GM23248 (cell line): ENCODE results near the gene RPL27A. TPM values are rescaled to one million over a fixed set of nuclear protein-coding genes. Genes with fewer than 3 reads are reported as not detected.

ENCODE experiments used
- DNase-seq: peaks from one replicate; pipeline ENCODE4 v3.0.0-alpha.2; 2015
- H2AFZ ChIP-seq: fragments of 200-600 bp; sonication (generic); 2 replicates; pipeline ENCODE4 v1.6.1; 2016; ENCODE audit warnings: antibody characterized with exemption
- H3F3A ChIP-seq: fragments of 200-600 bp; sonication (generic); 2 replicates; pipeline ENCODE4 v1.6.1; 2016; ENCODE audit warnings: mild to moderate bottlenecking, antibody characterized with exemption, mixed run types; ENCODE audit not compliant: insufficient read depth
- H3K27ac ChIP-seq: fragments of 200-600 bp; sonication (generic); 2 replicates; pipeline ENCODE4 v1.5.1; 2016; ENCODE audit warnings: mild to moderate bottlenecking
- H3K27me3 ChIP-seq: fragments of 200-600 bp; sonication (generic); replicated peaks from 2 replicates; pipeline ENCODE4 v1.6.1; 2016; ENCODE audit warnings: mild to moderate bottlenecking; ENCODE audit not compliant: insufficient read depth
- H3K36me3 ChIP-seq: fragments of 200-600 bp; sonication (generic); 2 replicates; pipeline ENCODE4 v1.6.1; 2016; ENCODE audit warnings: low read depth, mild to moderate bottlenecking
- H3K4me1 ChIP-seq: fragments of 200-600 bp; sonication (generic); 2 replicates; pipeline ENCODE4 v1.6.1; 2016; ENCODE audit warnings: mild to moderate bottlenecking; ENCODE audit not compliant: insufficient read depth
- H3K4me2 ChIP-seq: fragments of 200-600 bp; sonication (generic); one replicate; pipeline ENCODE4 v1.6.1; 2016; ENCODE audit warnings: mild to moderate bottlenecking; ENCODE audit not compliant: unreplicated experiment
- H3K4me3 ChIP-seq: fragments of 200-600 bp; sonication (generic); 2 replicates; pipeline ENCODE4 v1.5.1; 2016; ENCODE audit warnings: mild to moderate bottlenecking
- H3K79me2 ChIP-seq: fragments of 200-600 bp; sonication (generic); 2 replicates; pipeline ENCODE4 v1.6.1; 2016; ENCODE audit warnings: mild to moderate bottlenecking; ENCODE audit not compliant: insufficient read depth
- H3K9ac ChIP-seq: fragments of 200-600 bp; sonication (generic); 2 replicates; pipeline ENCODE4 v1.6.1; 2016; ENCODE audit warnings: mild to moderate bottlenecking
- H3K9me2 ChIP-seq: fragments of 200-600 bp; sonication (generic); 2 replicates; pipeline ENCODE4 v1.6.1; 2016; ENCODE audit warnings: mixed run types, mild to moderate bottlenecking, moderate library complexity; ENCODE audit not compliant: insufficient read depth
- H3K9me3 ChIP-seq: fragments of 200-600 bp; sonication (generic); one replicate; pipeline ENCODE4 v1.6.1; 2017; ENCODE audit warnings: low read depth
- H4K20me1 ChIP-seq: fragments of 200-600 bp; sonication (generic); 2 replicates; pipeline ENCODE4 v1.6.0; 2016; ENCODE audit not compliant: insufficient read depth
- EZH2 ChIP-seq: fragments of 200-600 bp; sonication (generic); IDR thresholded peaks from 2 replicates; pipeline ENCODE4 v1.6.1; 2018; ENCODE audit warnings: antibody characterized with exemption, mild to moderate bottlenecking; ENCODE audit not compliant: insufficient read depth, poor library complexity, severe bottlenecking
- EZH2phosphoT487 ChIP-seq: fragments of 200-600 bp; sonication (generic); IDR thresholded peaks from 2 replicates; pipeline ENCODE4 v1.6.1; 2018; ENCODE audit warnings: antibody characterized with exemption, moderate library complexity, mild to moderate bottlenecking, low read depth; ENCODE audit not compliant: insufficient read depth
- WGBS, 2 experiments: methylation state at CpG; one replicate each; pipeline ENCODE4 v1.1.6; 2015 to 2017; ENCODE audit warnings: low lambda C conversion rate in 2 of 2, low coverage in 1 of 2; ENCODE audit errors: missing lambda C conversion rate in 2 of 2; 5-methylcytosine and 5-hydroxymethylcytosine counted together
- in situ Hi-C: fragments of 300-500 bp; cut with MboI; formaldehyde crosslinking; loops from 2 replicates; pipeline ENCODE4 v1.15.0; 2020
- polyA plus RNA-seq: library from polyadenylated mRNA; unstranded; fragments of >200 nt; fragmentation: Nextera tagmentation; extraction: Ambion mirVana; gene quantifications from 2 replicates; pipeline ENCODE4 v1.2.1, GENCODE V29; 2016
- total RNA-seq: library from RNA; depleted of rRNA; stranded (reverse); fragments of >200 nt; shearing (Covaris generic); gene quantifications from 2 replicates; pipeline ENCODE4 v1.2.3, GENCODE V29; 2014

The RPL27A gene
- total and polyA plus RNA-seq, 2 experiments from 2014 or later, result 520 to 1,073 TPM

DNA sequence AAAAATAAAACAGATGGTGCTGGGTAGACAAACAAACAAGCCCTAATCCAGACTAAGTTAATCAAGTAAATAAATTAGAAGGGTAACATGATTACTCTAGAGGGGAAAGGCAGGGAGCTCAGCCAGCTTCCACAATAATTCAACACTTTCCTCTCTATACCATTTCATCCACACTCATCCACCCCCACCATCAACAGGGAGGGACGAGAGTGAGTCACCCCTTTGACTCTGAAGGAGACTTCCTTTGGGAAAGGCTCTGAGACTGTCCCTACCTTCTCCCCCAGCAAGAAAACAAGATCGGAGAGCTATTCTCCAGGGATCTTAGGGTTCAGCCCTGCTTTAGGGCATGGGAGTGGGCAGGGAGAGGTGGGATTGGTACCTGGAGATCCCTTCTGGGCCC is 33.2 kb upstream of the RPL27A start:
- Histone ChIP-seq H3K4me2 (peak overlapping the region; percentile 57), H2AFZ (0 out of 2 replicates have a peak overlapping the region, but pooled peaks have one; percentile 32), H4K20me1 (no peaks in the 10 kb centered on the region), H3K27ac (peak overlapping the region; percentile 37), H3F3A (peaks cover 34% of the 10 kb centered on the region), H3K9ac (no peak overlapping the region), H3K9me2 (no peaks in the 10 kb centered on the region), H3K27me3 (no peaks in the 10 kb centered on the region), H3K4me1 (peaks cover 37% of the 10 kb centered on the region), H3K36me3 (peaks cover 15% of the 10 kb centered on the region), H3K4me3 (0 out of 2 replicates have a peak overlapping the region, but pooled peaks have one; percentile 17), H3K79me2 (no peaks in the 10 kb centered on the region), H3K9me3 (no peaks in the 10 kb centered on the region)
- in situ Hi-C loops, result no loop called here
- no peak for TF ChIP-seq EZH2
- no peak for TF ChIP-seq EZH2phosphoT487
- DNase-seq, result peak; percentile 87
- 5 to 6% methylated on average over 2 of the region's 2 CpGs for WGBS, 2 experiments

DNA sequence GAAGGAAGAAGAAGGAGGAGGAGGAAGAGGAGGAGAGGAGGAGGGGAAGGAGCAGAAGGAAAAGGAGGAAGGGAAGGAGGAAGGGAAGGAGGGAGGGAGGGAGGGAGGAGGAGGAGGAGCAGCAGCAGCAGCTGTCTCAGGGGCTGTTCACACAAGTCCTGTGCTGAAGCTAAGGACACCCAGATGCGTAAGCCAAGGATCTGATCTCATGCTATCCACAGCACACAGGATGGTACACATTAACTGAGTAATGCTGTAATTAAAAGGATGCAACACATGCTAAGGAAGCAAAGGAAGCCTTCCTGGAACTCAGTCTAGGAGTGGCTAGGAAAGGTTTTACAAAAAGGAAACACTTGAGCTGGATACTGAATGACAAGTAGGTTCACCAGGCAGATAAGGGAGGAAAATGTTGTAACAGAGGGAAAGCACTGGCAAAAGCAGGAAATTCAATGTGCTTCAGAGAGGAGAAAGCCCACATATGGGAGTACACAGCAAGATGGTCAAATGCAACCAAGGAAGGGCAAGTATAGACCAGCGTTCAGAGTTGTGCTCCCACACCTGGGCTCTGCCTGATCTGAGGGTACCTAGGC is 32.1 kb upstream of the RPL27A start:
- H2AFZ ChIP-seq, result no peak overlapping the region
- H4K20me1 ChIP-seq, result no peaks in the 10 kb centered on the region
- H3K4me2 ChIP-seq, result peak overlapping the region; percentile 57
- peaks cover 34% of the 10 kb centered on the region for H3F3A ChIP-seq
- peaks cover 11% of the 10 kb centered on the region for H3K36me3 ChIP-seq
- H3K4me3 ChIP-seq, result no peak overlapping the region
- WGBS, 2 experiments, result 65 to 68% methylated on average over 2 of the region's 2 CpGs
- H3K4me1 ChIP-seq, result peaks cover 37% of the 10 kb centered on the region
- TF ChIP-seq EZH2 (no peak), EZH2phosphoT487 (no peak)
- peak overlapping the region; percentile 37; the same call in 1 of the 2 replicates for H3K27ac ChIP-seq
- peak; percentile 80 for DNase-seq
- H3K27me3 ChIP-seq, result no peaks in the 10 kb centered on the region
- H3K9me2 ChIP-seq, result no peaks in the 10 kb centered on the region
- no peak overlapping the region for H3K9ac ChIP-seq
- in situ Hi-C loops, result no loop called here
- no peaks in the 10 kb centered on the region for H3K79me2 ChIP-seq
- H3K9me3 ChIP-seq, result no peaks in the 10 kb centered on the region

DNA sequence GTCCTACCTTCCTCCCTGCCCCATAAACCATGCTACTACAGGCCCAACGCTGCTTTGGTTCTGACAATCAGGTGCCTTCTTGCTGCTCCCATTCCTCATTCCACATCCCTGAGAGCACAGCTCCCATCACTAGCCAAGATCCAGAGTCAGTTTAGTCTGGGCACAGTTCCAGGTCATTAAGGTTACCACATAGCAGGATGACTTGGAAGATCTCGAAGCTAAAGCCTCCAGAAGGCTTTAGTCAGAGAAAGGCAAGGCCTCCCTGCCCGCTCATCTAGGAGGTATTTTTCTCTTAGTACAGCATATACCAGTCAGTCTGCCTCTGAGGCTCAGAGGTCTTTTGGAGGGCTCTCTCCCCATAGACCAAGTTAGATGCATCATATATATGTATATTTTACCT is 30.5 kb upstream of the RPL27A start:
- peak overlapping the region; percentile 31; the same call in 1 of the 2 replicates for H3K9ac ChIP-seq
- H3K27ac ChIP-seq, result peak overlapping the region; percentile 60
- peaks cover 37% of the 10 kb centered on the region for H3K4me1 ChIP-seq
- H3K27me3 ChIP-seq, result no peaks in the 10 kb centered on the region
- no peak overlapping the region for H2AFZ ChIP-seq
- H3K79me2 ChIP-seq, result no peaks in the 10 kb centered on the region
- H3K4me3 ChIP-seq, result no peak overlapping the region
- H3F3A ChIP-seq, result peaks cover 34% of the 10 kb centered on the region
- WGBS, 2 experiments, result 16 to 18% methylated on average over 3 of the region's 3 CpGs
- H3K9me2 ChIP-seq, result no peaks in the 10 kb centered on the region
- in situ Hi-C loops, result no loop called here
- H3K36me3 ChIP-seq, result 0 out of 2 replicates have a peak, but pooled peaks cover 3% of the 10 kb centered on the region
- peak; percentile 97 for DNase-seq
- TF ChIP-seq EZH2phosphoT487 (no peak), EZH2 (no peak)
- H4K20me1 ChIP-seq, result no peaks in the 10 kb centered on the region
- H3K4me2 ChIP-seq, result peak overlapping the region; percentile 15
- H3K9me3 ChIP-seq, result no peaks in the 10 kb centered on the region

DNA sequence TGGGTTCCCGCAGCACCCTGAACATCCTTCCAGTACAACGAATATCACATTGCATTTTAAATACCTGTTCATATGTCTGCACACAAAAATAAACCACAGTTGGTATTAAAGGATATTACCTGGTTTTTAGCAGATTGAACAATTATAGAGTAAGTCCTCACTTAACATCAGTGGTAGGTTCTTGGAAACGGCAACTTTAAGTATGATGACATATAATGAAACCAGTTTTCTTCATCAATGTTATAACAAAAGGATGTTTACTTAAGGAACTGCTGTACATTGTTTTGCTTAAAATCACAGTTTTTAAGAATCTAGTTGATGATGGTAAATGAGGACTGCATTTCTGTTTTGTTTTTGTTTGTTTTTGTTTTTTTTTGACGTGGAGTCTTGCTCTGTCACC is 28.1 kb upstream of the RPL27A start:
- Histone ChIP-seq H3K9me3 (no peaks in the 10 kb centered on the region), H3F3A (peaks cover 34% of the 10 kb centered on the region), H2AFZ (no peak overlapping the region), H3K4me2 (no peak overlapping the region), H3K9ac (no peak overlapping the region), H3K4me1 (peaks cover 27% of the 10 kb centered on the region), H3K79me2 (no peaks in the 10 kb centered on the region), H3K4me3 (no peak overlapping the region), H3K36me3 (no peaks in the 10 kb centered on the region), H3K9me2 (no peaks in the 10 kb centered on the region), H4K20me1 (no peaks in the 10 kb centered on the region), H3K27me3 (no peaks in the 10 kb centered on the region), H3K27ac (no peak overlapping the region)
- TF ChIP-seq EZH2 (no peak), EZH2phosphoT487 (no peak)
- no peak for DNase-seq
- in situ Hi-C loops, result no loop called here
- 76 to 77% methylated on average over 4 of the region's 4 CpGs for WGBS, 2 experiments

DNA sequence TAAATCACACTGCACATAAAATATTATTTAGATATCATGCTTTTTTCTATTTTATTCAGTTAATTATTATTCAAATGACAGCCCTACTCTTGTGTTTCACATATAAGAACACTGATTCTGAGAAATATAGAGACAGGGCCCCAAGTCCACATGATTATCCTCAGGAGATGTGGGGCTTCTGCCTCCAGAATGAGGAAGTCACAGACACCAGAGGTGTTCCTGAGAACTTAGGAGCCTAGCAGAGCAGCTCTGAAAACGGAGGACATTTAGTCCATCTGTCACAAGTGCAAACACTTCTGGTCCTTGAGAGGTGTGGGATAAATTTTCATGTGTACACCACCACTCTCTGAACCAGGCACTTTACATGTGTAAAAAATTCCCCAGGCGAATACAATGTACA is 26.3 kb upstream of the RPL27A start:
- H3K27me3 ChIP-seq, result no peaks in the 10 kb centered on the region
- no peak for TF ChIP-seq EZH2phosphoT487
- no peak for TF ChIP-seq EZH2
- no peaks in the 10 kb centered on the region for H4K20me1 ChIP-seq
- H3K4me1 ChIP-seq, result peaks cover 12% of the 10 kb centered on the region
- H3K9me3 ChIP-seq, result no peaks in the 10 kb centered on the region
- no peak overlapping the region for H3K4me3 ChIP-seq
- no peak overlapping the region for H2AFZ ChIP-seq
- no peaks in the 10 kb centered on the region for H3K79me2 ChIP-seq
- H3K9me2 ChIP-seq, result no peaks in the 10 kb centered on the region
- H3K36me3 ChIP-seq, result no peaks in the 10 kb centered on the region
- H3K4me2 ChIP-seq, result no peak overlapping the region
- in situ Hi-C loops, result no loop called here
- DNase-seq, result no peak
- H3K9ac ChIP-seq, result no peak overlapping the region
- H3F3A ChIP-seq, result peaks cover 18% of the 10 kb centered on the region
- no peak overlapping the region for H3K27ac ChIP-seq
- 91 to 94% methylated on average over 2 of the region's 2 CpGs for WGBS, 2 experiments
